Nephron (organoid): Measurements from ENCODE around the gene NEDD4.

ENCODE experiments used
- H3K27ac Mint-ChIP-seq, 3 experiments: 2 replicates each; pipeline ENCODE4 v1.8.0; 2020; ENCODE audit warnings: mixed read lengths in 3 of 3, mild to moderate bottlenecking in 2 of 3, moderate library complexity in 1 of 3
- H3K27me3 Mint-ChIP-seq: 2 replicates; pipeline ENCODE4 v1.8.0; 2021; ENCODE audit warnings: low read depth, mild to moderate bottlenecking, moderate library complexity, mixed read lengths
- H3K36me3 Mint-ChIP-seq: 2 replicates; pipeline ENCODE4 v1.8.0; 2020; ENCODE audit warnings: low read depth, mixed read lengths
- H3K4me1 Mint-ChIP-seq: 2 replicates; pipeline ENCODE4 v1.8.0; 2020; ENCODE audit warnings: mixed read lengths
- H3K4me3 Mint-ChIP-seq, 3 experiments: 2 replicates each; pipeline ENCODE4 v1.8.0; 2020; ENCODE audit warnings: mild to moderate bottlenecking in 3 of 3, mixed read lengths in 3 of 3, moderate library complexity in 2 of 3
- H3K9me3 Mint-ChIP-seq: 2 replicates; pipeline ENCODE4 v1.8.0; 2020; ENCODE audit warnings: mixed read lengths
- TF ChIP-seq, protein P1 (sequence below), 3 experiments: fragments of 200-600 bp; sonication (generic); IDR thresholded peaks; one replicate each; pipeline ENCODE4 v1.5.0; 2021; ENCODE audit warnings: antibody characterized with exemption in 3 of 3; ENCODE audit not compliant: unreplicated experiment in 3 of 3

The NEDD4 gene

DNA sequence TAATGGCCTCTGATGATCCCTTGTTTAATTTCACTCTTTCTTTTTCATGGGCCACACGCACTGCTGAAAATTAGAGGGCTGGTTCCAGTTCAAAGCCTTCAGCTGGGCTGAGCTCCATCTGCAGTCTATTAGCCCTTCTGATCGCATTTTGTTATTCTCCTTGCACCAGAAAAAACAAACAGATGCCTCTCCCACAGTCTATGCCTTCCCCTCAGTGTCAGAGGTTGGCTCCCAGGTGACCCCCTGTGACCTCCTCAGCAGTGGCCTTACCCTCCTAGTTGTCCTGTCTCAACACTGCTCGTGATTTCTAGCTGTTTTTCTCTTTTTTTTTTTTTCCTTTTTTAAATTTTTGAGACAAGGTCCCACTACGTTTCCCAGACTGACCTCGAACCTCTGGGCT is 173.4 kb downstream of the NEDD4 start:
- Mint-ChIP-seq H3K27me3 (peaks cover 7% of the 10 kb centered on the region), H3K27ac (peak overlapping the region; percentile 9 to 35 (median 11))

DNA sequence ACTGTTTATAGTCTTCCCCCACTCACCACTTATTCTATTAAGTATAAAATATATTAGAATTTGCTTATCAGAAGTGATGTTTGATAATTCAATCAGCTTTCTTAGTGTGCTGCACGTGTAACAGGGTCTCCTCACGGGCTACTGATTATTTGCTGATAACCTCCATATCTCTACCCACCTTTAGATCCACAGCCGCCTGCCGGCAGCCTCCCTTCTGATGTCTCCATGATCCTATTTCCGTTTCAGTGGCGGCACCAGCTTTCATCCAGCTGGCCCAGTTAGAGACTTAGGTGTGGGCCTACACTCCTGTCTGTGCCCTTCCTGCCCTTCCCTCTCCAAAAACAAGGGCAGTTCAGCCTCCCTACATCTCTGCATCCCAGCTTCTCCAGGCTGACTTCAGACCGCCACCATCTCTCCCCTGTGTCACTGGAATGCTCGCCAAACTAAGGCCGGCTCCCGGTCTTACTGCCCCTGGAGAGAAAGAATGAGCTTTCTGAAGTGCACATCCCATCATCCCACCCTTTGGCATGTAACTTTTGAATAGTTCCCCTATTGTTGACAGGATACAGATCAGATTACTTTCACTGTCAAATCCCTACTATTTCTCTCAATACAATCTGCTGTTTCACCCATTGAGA is 173.9 kb downstream of the NEDD4 start:
- H3K4me3 Mint-ChIP-seq, result no peak overlapping the region
- peaks cover 7% of the 10 kb centered on the region for H3K27me3 Mint-ChIP-seq
- TF ChIP-seq, protein P1, sequence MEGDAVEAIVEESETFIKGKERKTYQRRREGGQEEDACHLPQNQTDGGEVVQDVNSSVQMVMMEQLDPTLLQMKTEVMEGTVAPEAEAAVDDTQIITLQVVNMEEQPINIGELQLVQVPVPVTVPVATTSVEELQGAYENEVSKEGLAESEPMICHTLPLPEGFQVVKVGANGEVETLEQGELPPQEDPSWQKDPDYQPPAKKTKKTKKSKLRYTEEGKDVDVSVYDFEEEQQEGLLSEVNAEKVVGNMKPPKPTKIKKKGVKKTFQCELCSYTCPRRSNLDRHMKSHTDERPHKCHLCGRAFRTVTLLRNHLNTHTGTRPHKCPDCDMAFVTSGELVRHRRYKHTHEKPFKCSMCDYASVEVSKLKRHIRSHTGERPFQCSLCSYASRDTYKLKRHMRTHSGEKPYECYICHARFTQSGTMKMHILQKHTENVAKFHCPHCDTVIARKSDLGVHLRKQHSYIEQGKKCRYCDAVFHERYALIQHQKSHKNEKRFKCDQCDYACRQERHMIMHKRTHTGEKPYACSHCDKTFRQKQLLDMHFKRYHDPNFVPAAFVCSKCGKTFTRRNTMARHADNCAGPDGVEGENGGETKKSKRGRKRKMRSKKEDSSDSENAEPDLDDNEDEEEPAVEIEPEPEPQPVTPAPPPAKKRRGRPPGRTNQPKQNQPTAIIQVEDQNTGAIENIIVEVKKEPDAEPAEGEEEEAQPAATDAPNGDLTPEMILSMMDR (IDR thresholded peaks at IDR 0.05; ENCODE audit: unreplicated experiment in 3 of 3), result no peak
- no peaks in the 10 kb centered on the region for H3K36me3 Mint-ChIP-seq
- peaks cover 50% of the 10 kb centered on the region for H3K4me1 Mint-ChIP-seq
- peak overlapping the region; percentile 9 to 35 (median 11) for H3K27ac Mint-ChIP-seq
- no peaks in the 10 kb centered on the region for H3K9me3 Mint-ChIP-seq

More for the DNA sequence above, 173.4 kb downstream of the NEDD4 start:
- TF ChIP-seq, protein P1 (IDR thresholded peaks at IDR 0.05; ENCODE audit: unreplicated experiment in 3 of 3), result no peak
- no peaks in the 10 kb centered on the region for H3K36me3 Mint-ChIP-seq
- H3K4me3 Mint-ChIP-seq, result no peak overlapping the region
- H3K9me3 Mint-ChIP-seq, result no peaks in the 10 kb centered on the region
- peaks cover 50% of the 10 kb centered on the region for H3K4me1 Mint-ChIP-seq

DNA sequence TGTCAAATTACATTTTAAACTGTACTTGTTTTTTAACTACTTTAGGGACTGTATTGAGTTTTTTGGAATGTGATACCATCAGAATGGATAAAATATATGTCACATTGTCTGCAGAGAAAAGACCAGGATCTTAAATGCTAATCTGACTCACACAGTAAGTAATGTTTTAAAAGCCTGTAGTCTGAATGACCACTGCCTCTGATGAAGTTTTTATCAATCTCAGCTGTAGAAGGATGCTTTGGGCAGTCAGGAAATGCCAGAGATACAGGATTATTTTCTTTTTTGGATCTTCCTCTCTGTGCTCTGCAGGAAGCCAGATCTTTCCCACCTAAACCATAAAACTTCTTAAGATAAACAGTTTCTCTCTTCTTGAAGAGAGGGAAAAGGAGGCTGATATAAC is 177.4 kb downstream of the NEDD4 start:
- H3K4me1 Mint-ChIP-seq, result peaks cover 36% of the 10 kb centered on the region
- H3K36me3 Mint-ChIP-seq, result no peaks in the 10 kb centered on the region
- no peaks in the 10 kb centered on the region for H3K9me3 Mint-ChIP-seq
- peaks cover 7% of the 10 kb centered on the region for H3K27me3 Mint-ChIP-seq
- TF ChIP-seq, protein P1 (IDR thresholded peaks at IDR 0.05; ENCODE audit: unreplicated experiment in 3 of 3), result no peak
- peak overlapping the region; percentile 8 to 61 (median 37) for H3K27ac Mint-ChIP-seq
- H3K4me3 Mint-ChIP-seq, result no peak overlapping the region

DNA sequence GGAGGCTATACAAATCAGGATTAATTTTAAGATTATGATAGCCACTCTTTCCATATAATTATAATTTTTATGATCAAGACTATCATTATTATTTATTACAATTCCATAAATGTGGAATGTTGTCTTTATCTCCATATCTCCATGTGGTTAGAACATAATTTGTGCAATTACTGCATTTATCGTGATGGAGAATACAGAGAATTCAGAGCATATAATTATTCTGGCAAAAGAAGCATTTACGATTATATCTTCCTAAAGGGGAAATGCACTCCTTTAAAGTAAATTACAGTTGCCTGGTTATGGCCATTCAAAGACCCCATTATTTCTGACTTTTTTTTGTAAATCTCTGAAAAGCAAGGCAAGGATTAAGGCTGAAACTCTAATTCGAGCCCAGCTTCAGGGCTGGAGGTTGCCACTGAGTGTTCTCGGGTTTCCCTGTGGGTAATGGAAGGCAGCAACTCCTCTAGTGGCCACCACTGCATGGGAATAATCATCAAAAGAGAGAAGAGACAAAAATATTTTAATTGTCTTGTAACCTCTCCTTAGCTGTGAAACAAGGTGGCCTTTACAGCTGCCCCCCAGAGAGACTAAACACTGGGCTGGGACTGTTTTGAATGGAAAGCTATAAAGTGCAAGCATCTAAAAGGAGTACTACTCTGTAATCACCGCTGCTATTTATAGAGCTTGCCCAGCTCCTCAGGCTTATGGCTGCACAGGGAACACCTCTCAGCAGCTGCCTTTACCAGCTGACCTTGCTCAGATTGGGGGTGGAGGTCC is 190.6 kb downstream of the NEDD4 start:
- Mint-ChIP-seq H3K36me3 (no peaks in the 10 kb centered on the region), H3K27ac (peak overlapping the region in 2 of 3 experiments; percentile 61 to 73), H3K27me3 (peaks cover 11% of the 10 kb centered on the region), H3K4me1 (peaks cover 18% of the 10 kb centered on the region), H3K4me3 (no peak overlapping the region), H3K9me3 (peaks cover 6% of the 10 kb centered on the region)
- TF ChIP-seq, protein P1 (IDR thresholded peaks at IDR 0.05; ENCODE audit: unreplicated experiment in 3 of 3), result no peak

DNA sequence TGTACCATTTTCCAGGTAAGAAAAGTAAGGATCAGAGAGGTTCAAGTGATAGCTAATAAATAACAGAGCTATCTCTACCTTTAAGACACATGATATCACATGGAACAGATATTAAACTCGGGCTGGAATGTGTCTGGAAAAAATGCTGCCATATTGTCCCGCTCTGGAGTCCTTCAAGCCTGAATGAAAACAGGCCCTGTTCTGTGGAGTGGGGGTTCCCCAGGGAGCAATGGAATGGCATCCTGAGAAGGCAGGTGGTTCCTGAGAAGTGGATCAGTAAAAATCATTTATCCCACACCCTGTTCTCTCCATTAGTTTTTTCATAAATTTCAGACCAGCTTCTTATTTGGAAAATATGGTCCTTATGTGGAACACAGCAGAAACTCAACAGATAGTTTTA is 193.2 kb downstream of the NEDD4 start:
- no peaks in the 10 kb centered on the region for H3K36me3 Mint-ChIP-seq
- TF ChIP-seq, protein P1 (IDR thresholded peaks at IDR 0.05; ENCODE audit: unreplicated experiment in 3 of 3), result no peak
- H3K4me3 Mint-ChIP-seq, result no peak overlapping the region
- peaks cover 11% of the 10 kb centered on the region for H3K27me3 Mint-ChIP-seq
- peaks cover 31% of the 10 kb centered on the region for H3K4me1 Mint-ChIP-seq
- peaks cover 6% of the 10 kb centered on the region for H3K9me3 Mint-ChIP-seq
- peak overlapping the region; percentile 52 to 88 (median 70) for H3K27ac Mint-ChIP-seq
